Activated T-cell treated with anti-CD3 and anti-CD28 coated beads, Interleukin-2, amount 50 U/mL, for 72 hours (primary cell): ENCODE data around the gene ITGB5. TPM values are rescaled to one million over a fixed set of nuclear protein-coding genes. Genes with fewer than 3 reads are reported as not detected.
A peak's percentile ranks its signal among the peaks of the same experiment; 100 is the strongest.

ENCODE experiments used
- ATAC-seq, 2 donors: fragments of 150-1000 bp; cut with Tn5 transposase; replicated peaks in 1 of 2; 2 replicates each; pipeline ENCODE4 v1.10.0; 2021; ENCODE audit warnings: moderate library complexity in 2 of 2, mild to moderate bottlenecking in 1 of 2
- DNase-seq, 2 donors: peaks; one replicate each; pipeline ENCODE4 v3.0.0; 2021 to 2022; ENCODE audit warnings: mixed read lengths in 1 of 2
- H3K27ac Mint-ChIP-seq: one replicate; pipeline ENCODE4 v1.8.0; 2022; ENCODE audit warnings: mild to moderate bottlenecking, moderate library complexity, mixed read lengths
- H3K27me3 Mint-ChIP-seq: one replicate; pipeline ENCODE4 v1.8.0; 2022; ENCODE audit warnings: low read depth, mixed read lengths
- H3K36me3 Mint-ChIP-seq, 2 donors: one replicate each; pipeline ENCODE4 v1.8.0; 2022; ENCODE audit warnings: mixed read lengths in 2 of 2, mild to moderate bottlenecking in 1 of 2; ENCODE audit not compliant: insufficient read depth in 2 of 2
- H3K4me1 Mint-ChIP-seq: one replicate; pipeline ENCODE4 v1.8.0; 2022; ENCODE audit warnings: low read depth, mixed read lengths
- H3K4me3 Mint-ChIP-seq, 2 donors: one replicate each; pipeline ENCODE4 v1.8.0; 2022; ENCODE audit warnings: mild to moderate bottlenecking in 2 of 2, mixed read lengths in 2 of 2, moderate library complexity in 2 of 2
- H3K9me3 Mint-ChIP-seq, 2 donors: one replicate each; pipeline ENCODE4 v1.8.0; 2022; ENCODE audit warnings: mixed read lengths in 2 of 2
- total RNA-seq, 2 donors: library from RNA; stranded (reverse); gene quantifications; one replicate each; pipeline ENCODE4 v1.2.3, GENCODE V29; 2022

ITGB5 gene
- total RNA-seq, 2 donors from 2014 or later, result 0.65 to 1.6 TPM

- Mint-ChIP-seq H3K36me3 (no peaks in the 10 kb centered on the region), H3K27me3 (peaks cover 13% of the 10 kb centered on the region)
- no peak for ATAC-seq
Observed at GRCh38 chr3:124766113-124767095, 120.8 kb downstream of the ITGB5 start.

GRCh38 chr3:124765197-124765840 is 121.8 kb downstream of the ITGB5 start:
- Mint-ChIP-seq H3K4me3 (no peak overlapping the region), H3K36me3 (no peaks in the 10 kb centered on the region), H3K27me3 (peaks cover 13% of the 10 kb centered on the region)

More at GRCh38 chr3:124766113-124767095, 120.8 kb downstream of the ITGB5 start:
- peaks cover 2% of the 10 kb centered on the region for H3K4me1 Mint-ChIP-seq
- H3K4me3 Mint-ChIP-seq, result no peak overlapping the region
- DNase-seq, result no peak
- no peak overlapping the region for H3K27ac Mint-ChIP-seq
- no peaks in the 10 kb centered on the region for H3K9me3 Mint-ChIP-seq

GRCh38 chr3:124764746-124765145 is 122.4 kb downstream of the ITGB5 start:
- ATAC-seq, result no peak
- no peak for DNase-seq
- Mint-ChIP-seq H3K4me1 (peaks cover 5% of the 10 kb centered on the region), H3K27me3 (peaks cover 8% of the 10 kb centered on the region), H3K9me3 (no peaks in the 10 kb centered on the region), H3K4me3 (no peak overlapping the region), H3K27ac (no peak overlapping the region), H3K36me3 (no peaks in the 10 kb centered on the region)

More at GRCh38 chr3:124765197-124765840, 121.8 kb downstream of the ITGB5 start:
- Mint-ChIP-seq H3K4me1 (peaks cover 5% of the 10 kb centered on the region), H3K9me3 (no peaks in the 10 kb centered on the region), H3K27ac (no peak overlapping the region)
- ATAC-seq (no peak), DNase-seq (no peak)

- Mint-ChIP-seq H3K36me3 (no peaks in the 10 kb centered on the region), H3K27ac (no peak overlapping the region), H3K27me3 (no peaks in the 10 kb centered on the region), H3K9me3 (no peaks in the 10 kb centered on the region), H3K4me1 (peaks cover 11% of the 10 kb centered on the region), H3K4me3 (no peak overlapping the region)
- no peak for DNase-seq
- ATAC-seq, result no peak
Observed at GRCh38 chr3:124763644-124764358, 123.4 kb downstream of the ITGB5 start.

- Mint-ChIP-seq H3K4me3 (no peak overlapping the region), H3K4me1 (peaks cover 16% of the 10 kb centered on the region), H3K36me3 (no peaks in the 10 kb centered on the region), H3K27me3 (no peaks in the 10 kb centered on the region), H3K9me3 (no peaks in the 10 kb centered on the region), H3K27ac (no peak overlapping the region)
- ATAC-seq, result no peak
- DNase-seq, result no peak
Observed at GRCh38 chr3:124763206-124763605, 124.0 kb downstream of the ITGB5 start.

GRCh38 chr3:124762661-124763011 is 124.5 kb downstream of the ITGB5 start:
- Mint-ChIP-seq H3K4me1 (peaks cover 16% of the 10 kb centered on the region), H3K27me3 (peaks cover 5% of the 10 kb centered on the region), H3K36me3 (no peaks in the 10 kb centered on the region), H3K4me3 (no peak overlapping the region), H3K9me3 (no peaks in the 10 kb centered on the region), H3K27ac (no peak overlapping the region)
- DNase-seq, result no peak
- ATAC-seq, result no peak

GRCh38 chr3:124761935-124762660 is 125.1 kb downstream of the ITGB5 start:
- Mint-ChIP-seq H3K4me3 (no peak overlapping the region), H3K4me1 (peaks cover 16% of the 10 kb centered on the region), H3K36me3 (no peaks in the 10 kb centered on the region), H3K9me3 (no peaks in the 10 kb centered on the region), H3K27ac (no peak overlapping the region), H3K27me3 (peaks cover 10% of the 10 kb centered on the region)
- DNase-seq (no peak), ATAC-seq (no peak)

- H3K36me3 Mint-ChIP-seq, result no peaks in the 10 kb centered on the region
- no peaks in the 10 kb centered on the region for H3K9me3 Mint-ChIP-seq
- peaks cover 11% of the 10 kb centered on the region for H3K27me3 Mint-ChIP-seq
- H3K4me3 Mint-ChIP-seq, result peak overlapping the region; percentile 61 to 66
- peak; percentile 66 to 73 for ATAC-seq
- H3K27ac Mint-ChIP-seq, result no peak overlapping the region
- peak; percentile 75 to 80 for DNase-seq
- H3K4me1 Mint-ChIP-seq, result peaks cover 16% of the 10 kb centered on the region
Observed at GRCh38 chr3:124761250-124761796, 125.8 kb downstream of the ITGB5 start.

GRCh38 chr3:124760601-124761000 is 126.6 kb downstream of the ITGB5 start:
- Mint-ChIP-seq H3K9me3 (no peaks in the 10 kb centered on the region), H3K36me3 (no peaks in the 10 kb centered on the region), H3K27ac (no peak overlapping the region), H3K4me1 (peaks cover 16% of the 10 kb centered on the region), H3K4me3 (no peak overlapping the region), H3K27me3 (peaks cover 11% of the 10 kb centered on the region)
- DNase-seq (no peak), ATAC-seq (no peak)

GRCh38 chr3:124759666-124760401 is 127.3 kb downstream of the ITGB5 start:
- DNase-seq (no peak), ATAC-seq (no peak)
- no peak overlapping the region for H3K4me3 Mint-ChIP-seq
- H3K9me3 Mint-ChIP-seq, result no peaks in the 10 kb centered on the region
- no peak overlapping the region for H3K27ac Mint-ChIP-seq
- H3K4me1 Mint-ChIP-seq, result peaks cover 16% of the 10 kb centered on the region
- no peaks in the 10 kb centered on the region for H3K36me3 Mint-ChIP-seq
- H3K27me3 Mint-ChIP-seq, result peaks cover 11% of the 10 kb centered on the region

GRCh38 chr3:124758851-124759635 is 128.1 kb downstream of the ITGB5 start:
- Mint-ChIP-seq H3K9me3 (no peaks in the 10 kb centered on the region), H3K36me3 (no peaks in the 10 kb centered on the region), H3K27me3 (peaks cover 11% of the 10 kb centered on the region), H3K4me1 (peaks cover 16% of the 10 kb centered on the region), H3K27ac (no peak overlapping the region), H3K4me3 (no peak overlapping the region)
- ATAC-seq (peak; percentile 52), DNase-seq (no peak)
